A549 (cell line): Measurements from ENCODE around the gene MAP2K1. TPM values are rescaled to one million over a fixed set of nuclear protein-coding genes. Genes with fewer than 3 reads are reported as not detected.

Experiments
- ATAC-seq, 2 experiments: fragments of 200-7000 bp in 1 of 2; fragments of >200 bp in 1 of 2; cut with Nextera tagmentation in 1 of 2; cut with Tn5 transposase in 1 of 2; 3 replicates each; pipeline versions ENCODE4 v1.8.0 to v1.9.1; 2018 to 2020; ENCODE audit warnings: mild to moderate bottlenecking in 1 of 2, moderate library complexity in 1 of 2
- CTCF ChIA-PET: fragments of 300-600 bp; sonication (Branson Sonifier 250); formaldehyde crosslinking; extraction: SDS; loops from one replicate; lab custom pipeline; 2021; ENCODE audit warnings: antibody characterized with exemption, inconsistent platforms; lab: Yijun Ruan, JAX
- POLR2A ChIA-PET: fragments of 350-600 bp; formaldehyde crosslinking; extraction: SDS; loops from one replicate; lab custom pipeline; 2021; ENCODE audit warnings: antibody characterized with exemption, inconsistent platforms; lab: Yijun Ruan, JAX
- DNase-seq, 2 experiments: peaks; one replicate each; pipeline versions ENCODE4 v3.0.0 to v3.0.0-alpha.2; 2011 to 2016; ENCODE audit warnings: low read depth in 1 of 2, low spot score in 1 of 2
- FAIRE-seq: peaks from 2 replicates; lab custom pipeline; 2011; peaks lifted over from hg19 to GRCh38; lab: Jason Lieb, UNC
- H3K27ac ChIP-seq, 2 experiments: fragments of >200 bp; sonication (Bioruptor Twin); formaldehyde crosslinking; 3 replicates each; pipeline ENCODE4 v1.5.1; 2016 to 2017
- H3K4me1 ChIP-seq: fragments of >200 bp; sonication (Bioruptor Twin); formaldehyde crosslinking; 3 replicates; pipeline ENCODE4 v1.6.1; 2016
- H3K4me2 ChIP-seq: fragments of >200 bp; sonication (Bioruptor Twin); formaldehyde crosslinking; 3 replicates; pipeline ENCODE4 v1.6.1; 2016
- H3K4me3 ChIP-seq: fragments of >200 bp; sonication (Bioruptor Twin); formaldehyde crosslinking; 3 replicates; pipeline ENCODE4 v1.5.1; 2016
- H3K9me3 ChIP-seq: fragments of >200 bp; sonication (Bioruptor Twin); formaldehyde crosslinking; 3 replicates; pipeline ENCODE4 v1.6.1; 2016
- ATOH8 ChIP-seq: fragments of 250-450 bp; sonication (Bioruptor Pico); IDR thresholded peaks from 2 replicates; pipeline ENCODE4 v1.5.0; 2020; ENCODE audit warnings: low read depth, mild to moderate bottlenecking, moderate library complexity
- BCL3 ChIP-seq: fragments of >200 bp; sonication (Bioruptor Twin); formaldehyde crosslinking; IDR thresholded peaks from 3 replicates; pipeline ENCODE4 v1.6.1; 2016
- CBX8 ChIP-seq: fragments of 200-600 bp; sonication (generic); IDR thresholded peaks from 2 replicates; pipeline ENCODE4 v1.6.1; 2016
- CEBPB ChIP-seq, 2 experiments: fragments of >200 bp in 1 of 2; sonication (Bioruptor Twin) in 1 of 2; formaldehyde crosslinking in 1 of 2; IDR thresholded peaks; 2 replicates each; pipeline ENCODE4 v1.6.1; 2012 to 2016
- E2F6 ChIP-seq: IDR thresholded peaks from 2 replicates; pipeline ENCODE4 v1.6.1; 2012; ENCODE audit warnings: low read depth, borderline replicate concordance
- EHMT2 ChIP-seq: fragments of 200-600 bp; sonication (generic); IDR thresholded peaks from 2 replicates; pipeline ENCODE4 v1.6.1; 2016; ENCODE audit warnings: antibody characterized with exemption, low read depth, mild to moderate bottlenecking, moderate library complexity
- EP300 ChIP-seq, 2 experiments: fragments of >200 bp; sonication (Bioruptor Twin); formaldehyde crosslinking; IDR thresholded peaks; 2 replicates in 1 of 2; 3 replicates in 1 of 2; pipeline ENCODE4 v1.6.1; 2016 to 2017
- FOSB ChIP-seq: fragments of 250-450 bp; sonication (Bioruptor Pico); IDR thresholded peaks from 2 replicates; pipeline ENCODE4 v1.5.0; 2020; ENCODE audit warnings: mild to moderate bottlenecking, moderate library complexity
- FOSL2 ChIP-seq, 2 experiments: fragments of 450-650 bp in 1 of 2; fragments of >200 bp in 1 of 2; sonication (Bioruptor Twin) in 1 of 2; formaldehyde crosslinking; IDR thresholded peaks; 2 replicates each; pipeline versions ENCODE4 v1.5.0 to v1.6.1; 2016 to 2020; ENCODE audit warnings: mild to moderate bottlenecking in 1 of 2, moderate library complexity in 1 of 2
- FOXS1 ChIP-seq: fragments of 250-450 bp; sonication (Bioruptor Pico); IDR thresholded peaks from 2 replicates; pipeline ENCODE4 v1.5.0; 2020; ENCODE audit warnings: mild to moderate bottlenecking, moderate library complexity
- GATA3 ChIP-seq: IDR thresholded peaks from 2 replicates; pipeline ENCODE4 v1.6.1; 2012; ENCODE audit warnings: borderline replicate concordance
- HEYL ChIP-seq: fragments of 250-450 bp; sonication (Bioruptor Pico); IDR thresholded peaks from 2 replicates; pipeline ENCODE4 v1.8.0; 2021; ENCODE audit warnings: mild to moderate bottlenecking, moderate library complexity
- HOXA7 ChIP-seq: fragments of 250-450 bp; sonication (Bioruptor Pico); IDR thresholded peaks from 2 replicates; pipeline ENCODE4 v1.5.0; 2020; ENCODE audit warnings: mild to moderate bottlenecking, moderate library complexity
- HOXB13 ChIP-seq: fragments of 250-450 bp; sonication (Bioruptor Pico); IDR thresholded peaks from 2 replicates; pipeline ENCODE4 v1.5.0; 2020; ENCODE audit warnings: low read depth, mild to moderate bottlenecking, moderate library complexity
- KDM1A ChIP-seq: fragments of 200-600 bp; sonication (generic); IDR thresholded peaks from 2 replicates; pipeline ENCODE4 v1.6.1; 2016; ENCODE audit warnings: low read depth, mild to moderate bottlenecking
- MAX ChIP-seq: IDR thresholded peaks from 2 replicates; pipeline ENCODE4 v1.6.1; 2012
- PBX3 ChIP-seq: IDR thresholded peaks from 2 replicates; pipeline ENCODE4 v1.6.1; 2012
- RCOR1 ChIP-seq: fragments of 150-350 bp; IDR thresholded peaks from 2 replicates; pipeline ENCODE4 v1.6.1; 2014; ENCODE audit warnings: antibody characterized with exemption, low read length, low read depth
- RNF2 ChIP-seq: fragments of 200-600 bp; sonication (generic); IDR thresholded peaks from 2 replicates; pipeline ENCODE4 v1.6.1; 2016; ENCODE audit warnings: low read depth, mild to moderate bottlenecking, antibody characterized with exemption, moderate library complexity, borderline replicate concordance
- SREBF2 ChIP-seq: fragments of 450-650 bp; IDR thresholded peaks from 2 replicates; pipeline ENCODE4 v1.6.1; 2014; ENCODE audit warnings: mild to moderate bottlenecking, moderate library complexity
- TP53 ChIP-seq: fragments of 250-450 bp; sonication (Bioruptor Pico); IDR thresholded peaks from 2 replicates; pipeline ENCODE4 v1.5.0; 2021; ENCODE audit warnings: mild to moderate bottlenecking, moderate library complexity
- ZFP36 ChIP-seq: fragments of 450-650 bp; IDR thresholded peaks from 2 replicates; pipeline ENCODE4 v1.6.1; 2014; ENCODE audit warnings: borderline replicate concordance; ENCODE audit not compliant: partially characterized antibody
- ZNF302 ChIP-seq: fragments of 250-450 bp; sonication (Bioruptor Pico); IDR thresholded peaks from 2 replicates; pipeline ENCODE4 v1.9.0; 2021; ENCODE audit warnings: inconsistent platforms, mild to moderate bottlenecking, moderate library complexity
- WGBS: methylation state at CpG from one replicate; pipeline ENCODE4 v1.1.6; 2017; ENCODE audit errors: missing lambda C conversion rate; 5-methylcytosine and 5-hydroxymethylcytosine counted together
- polyA plus RNA-seq, 4 experiments: library from polyadenylated mRNA; depleted of rRNA in 3 of 4; stranded (reverse); fragments of >200 nt; fragmentation: RNase III in 1 of 4; extraction: RNeasy Plus Mini Kit Qiagen cat#74134 plus additional on column Dnase treatment in 1 of 4; gene quantifications; 2 replicates in 3 of 4; 3 replicates in 1 of 4; pipeline ENCODE4 v1.2.3, GENCODE V29; 2011 to 2017

Gene MAP2K1
- polyA plus RNA-seq, 2 of the 4 experiments (the other 2 are of a cell fraction): 30.3 to 41.9 TPM

- no peak for TF ChIP-seq RCOR1
- TF ChIP-seq, all 56 proteins: peak for 0
These were observed 87.4 kb downstream of the MAP2K1 start (continued) for GRCh38 chr15:66474135-66474534.

GRCh38 chr15:66474963-66475362 is 88.3 kb downstream of the MAP2K1 start:
- Histone ChIP-seq H3K4me1 (peaks cover 14% of the 10 kb centered on the region), H3K27ac (no peak overlapping the region), H3K9me3 (no peaks in the 10 kb centered on the region), H3K4me2 (no peak overlapping the region), H3K4me3 (no peak overlapping the region)
- CTCF ChIA-PET: interaction anchor here (0.6 to 3.2 kb wide), 7 partner anchors 9 to 88 kb away, joined by 3 to 16 read pairs (median 5); partner anchors contain the start of genes MAP2K1 and SNAPC5
- ATAC-seq: no peak
- POLR2A ChIA-PET: no interaction called here
- TF ChIP-seq MAX: no peak
- no peak for TF ChIP-seq BCL3
- TF ChIP-seq FOSB (CRISPR knock-in tag): no peak
- TF ChIP-seq TP53 (CRISPR knock-in tag): no peak
- no peak for TF ChIP-seq RNF2
- TF ChIP-seq PBX3: no peak
- TF ChIP-seq HOXB13 (CRISPR knock-in tag): no peak
- TF ChIP-seq EP300 (IDR thresholded peaks at IDR 0.05): no peak
- TF ChIP-seq ZFP36: no peak
- no peak for TF ChIP-seq EHMT2
- no peak for TF ChIP-seq ATOH8 (CRISPR knock-in tag)
- no peak for TF ChIP-seq SREBF2
- TF ChIP-seq FOSL2 (IDR thresholded peaks at IDR 0.05): no peak
- no peak for TF ChIP-seq FOSL2 (CRISPR knock-in tag; IDR thresholded peaks at IDR 0.05)
- no peak for TF ChIP-seq KDM1A
- TF ChIP-seq HOXA7 (CRISPR knock-in tag): no peak
- no peak for TF ChIP-seq GATA3
- TF ChIP-seq E2F6: no peak
- DNase-seq: no peak
- 94% methylated on average over 3 of the region's 3 CpGs for WGBS
- FAIRE-seq: no peak

- ChIA-PET CTCF (interaction anchor here (1.6 kb wide), 1 partner anchor 21 kb away, joined by 5 read pairs; the partner anchor contains the start of gene SNAPC5), POLR2A (no interaction called here)
- WGBS: 82% methylated on average over 4 of the region's 4 CpGs
- H3K4me1 ChIP-seq: peaks cover 14% of the 10 kb centered on the region
- FAIRE-seq (no peak), DNase-seq (no peak), ATAC-seq (0 out of 6 replicates have a peak, but pooled peaks have one; percentile 12 to 20)
- no peak overlapping the region for H3K27ac ChIP-seq
- TF ChIP-seq FOSL2 (IDR thresholded peaks at IDR 0.05) (no peak), FOSL2 (CRISPR knock-in tag; IDR thresholded peaks at IDR 0.05) (no peak), ZNF302 (CRISPR knock-in tag) (no peak), CEBPB (IDR thresholded peaks at IDR 0.05) (no peak), HOXB13 (CRISPR knock-in tag) (no peak), FOXS1 (CRISPR knock-in tag) (no peak), CBX8 (no peak), SREBF2 (no peak), PBX3 (no peak), HEYL (CRISPR knock-in tag) (no peak)
- no peak overlapping the region for H3K4me2 ChIP-seq
- no peaks in the 10 kb centered on the region for H3K9me3 ChIP-seq
- no peak overlapping the region for H3K4me3 ChIP-seq
These were observed 89.8 kb downstream of the MAP2K1 start for GRCh38 chr15:66476535-66476934.
